ENCODE measurements around the gene CA10.

CA10 gene

GRCh38 chr17:51618476-51618875, 540.0 kb downstream of the CA10 start:
- FAIRE-seq (no peak), DNase-seq (ENCODE audit: insufficient read length, low spot score) (no peak)

GRCh38 chr17:51617986-51618385, 540.5 kb downstream of the CA10 start:
- FAIRE-seq (no peak), DNase-seq (ENCODE audit: insufficient read length, low spot score) (no peak)

- DNase-seq (ENCODE audit: insufficient read length, low spot score) (no peak), FAIRE-seq (no peak)
Measured at GRCh38 chr17:51613255-51613654, 545.3 kb downstream of the CA10 start.

- FAIRE-seq (no peak), DNase-seq (ENCODE audit: insufficient read length, low spot score) (no peak)
Measured at GRCh38 chr17:51612692-51613091, 545.8 kb downstream of the CA10 start.

- no peak for FAIRE-seq
- no peak for DNase-seq (ENCODE audit: insufficient read length, low spot score)
Measured at GRCh38 chr17:51611585-51611984, 546.9 kb downstream of the CA10 start.

GRCh38 chr17:51610834-51611233, 547.7 kb downstream of the CA10 start:
- no peak for DNase-seq (ENCODE audit: insufficient read length, low spot score)
- no peak for FAIRE-seq

GRCh38 chr17:51610155-51610554, 548.4 kb downstream of the CA10 start:
- FAIRE-seq (no peak), DNase-seq (ENCODE audit: insufficient read length, low spot score) (no peak)

GRCh38 chr17:51608251-51608933, 550.1 kb downstream of the CA10 start:
- FAIRE-seq (no peak), DNase-seq (ENCODE audit: insufficient read length, low spot score) (no peak)

GRCh38 chr17:51607512-51607911, 551.0 kb downstream of the CA10 start:
- FAIRE-seq (no peak), DNase-seq (ENCODE audit: insufficient read length, low spot score) (no peak)

GRCh38 chr17:51604299-51605020, 554.1 kb downstream of the CA10 start:
- no peak for DNase-seq (ENCODE audit: insufficient read length, low spot score)
- no peak for FAIRE-seq

- FAIRE-seq (no peak), DNase-seq (ENCODE audit: insufficient read length, low spot score) (no peak)
Measured at GRCh38 chr17:51601622-51602261, 556.8 kb downstream of the CA10 start.

GRCh38 chr17:51598824-51599223, 559.7 kb downstream of the CA10 start:
- FAIRE-seq (peak; percentile 26), DNase-seq (ENCODE audit: insufficient read length, low spot score) (no peak)

- DNase-seq (ENCODE audit: insufficient read length, low spot score) (no peak), FAIRE-seq (no peak)
Measured at GRCh38 chr17:51597345-51597744, 561.2 kb downstream of the CA10 start.

GRCh38 chr17:51595826-51596398, 562.6 kb downstream of the CA10 start:
- FAIRE-seq, result peak; percentile 13
- DNase-seq (ENCODE audit: insufficient read length, low spot score), result no peak

- DNase-seq (ENCODE audit: insufficient read length, low spot score) (no peak), FAIRE-seq (no peak)
Measured at GRCh38 chr17:51590071-51590656, 568.4 kb downstream of the CA10 start.

GRCh38 chr17:51588063-51588462, 570.5 kb downstream of the CA10 start:
- DNase-seq (ENCODE audit: insufficient read length, low spot score), result no peak
- FAIRE-seq, result no peak

- DNase-seq (ENCODE audit: insufficient read length, low spot score) (no peak), FAIRE-seq (no peak)
Measured at GRCh38 chr17:51587516-51587915, 571.0 kb downstream of the CA10 start.

GRCh38 chr17:51585514-51586104, 572.9 kb downstream of the CA10 start:
- DNase-seq (ENCODE audit: insufficient read length, low spot score), result no peak
- FAIRE-seq, result no peak

- FAIRE-seq, result no peak
- no peak for DNase-seq (ENCODE audit: insufficient read length, low spot score)
Measured at GRCh38 chr17:51580869-51581268, 577.6 kb downstream of the CA10 start.

All from HTR-8/SVneo (cell line).